SU-DHL-6 (cell line): ENCODE results near the gene NCR2.

ENCODE experiments used
- H2AFZ ChIP-seq: fragments of 200-600 bp; sonication (generic); 2 replicates; pipeline ENCODE4 v1.6.1; 2014; ENCODE audit warnings: low read depth, mild to moderate bottlenecking, moderate library complexity, mixed read lengths, antibody characterized with exemption, low read length; ENCODE audit not compliant: severe bottlenecking
- H3F3A ChIP-seq: fragments of 200-600 bp; shearing (Covaris generic); 2 replicates; pipeline ENCODE4 v1.6.0; 2016; ENCODE audit warnings: antibody characterized with exemption, mild to moderate bottlenecking; ENCODE audit not compliant: insufficient read depth
- H3K27ac ChIP-seq: fragments of 200-600 bp; sonication (generic); 2 replicates; pipeline ENCODE4 v1.5.1; 2016; ENCODE audit warnings: low read depth, mild to moderate bottlenecking, low read length, moderate library complexity, mixed read lengths
- H3K27me3 ChIP-seq: fragments of 200-600 bp; sonication (generic), shearing (Covaris generic); 2 replicates; pipeline ENCODE4 v1.6.0; 2014; ENCODE audit warnings: mild to moderate bottlenecking, low read length
- H3K36me3 ChIP-seq: fragments of 200-600 bp; sonication (generic); 2 replicates; pipeline ENCODE4 v1.6.1; 2014; ENCODE audit warnings: mild to moderate bottlenecking, low read length, mixed read lengths
- H3K4me2 ChIP-seq: fragments of 300-600, 200-600 bp; shearing (Covaris generic), sonication (generic); 2 replicates; pipeline ENCODE4 v1.6.0; 2014; ENCODE audit warnings: low read length, low read depth, mild to moderate bottlenecking; ENCODE audit not compliant: poor library complexity, severe bottlenecking
- H3K4me3 ChIP-seq: fragments of 200-600 bp; sonication (generic); 2 replicates; pipeline ENCODE4 v1.5.1; 2014; ENCODE audit warnings: antibody characterized with exemption, low read length, mild to moderate bottlenecking, mixed read lengths; ENCODE audit not compliant: insufficient read depth, poor library complexity, severe bottlenecking
- H3K79me2 ChIP-seq: fragments of 200-600 bp; sonication (generic); 2 replicates; pipeline ENCODE4 v1.6.1; 2014; ENCODE audit warnings: mild to moderate bottlenecking, low read length, moderate library complexity; ENCODE audit not compliant: insufficient read depth
- H3K9ac ChIP-seq: fragments of 200-600 bp; sonication (generic); 2 replicates; pipeline ENCODE4 v1.7.0; 2014; ENCODE audit warnings: mild to moderate bottlenecking, low read length
- H3K9me2 ChIP-seq: fragments of 200-600 bp; sonication (generic); replicated peaks from 2 replicates; pipeline ENCODE4 v1.6.1; 2014; ENCODE audit warnings: low read length; ENCODE audit not compliant: insufficient read depth
- H3K9me3 ChIP-seq: fragments of 200-600 bp; sonication (generic); 2 replicates; pipeline ENCODE4 v1.6.1; 2014; ENCODE audit warnings: low read length, mixed read lengths; ENCODE audit not compliant: insufficient read depth
- H4K20me1 ChIP-seq: fragments of 200-600 bp; sonication (generic); 2 replicates; pipeline ENCODE4 v1.6.1; 2014; ENCODE audit warnings: low read depth, mild to moderate bottlenecking, antibody characterized with exemption, low read length, moderate library complexity, mixed read lengths
- EZH2phosphoT487 ChIP-seq: fragments of 200-600 bp; sonication (generic), shearing (Covaris generic); conservative IDR thresholded peaks from 2 replicates; pipeline ENCODE4 v1.6.1; 2018; ENCODE audit warnings: mild to moderate bottlenecking, antibody characterized with exemption, low read length, moderate library complexity, mixed read lengths
- TF ChIP-seq, protein P1 (sequence below): fragments of 200-600 bp; sonication (generic); IDR thresholded peaks from one replicate; pipeline ENCODE4 v1.5.1; 2017; ENCODE audit warnings: antibody characterized with exemption, mild to moderate bottlenecking, low read length, moderate library complexity; ENCODE audit not compliant: insufficient read depth, poor library complexity, severe bottlenecking

The NCR2 gene

DNA sequence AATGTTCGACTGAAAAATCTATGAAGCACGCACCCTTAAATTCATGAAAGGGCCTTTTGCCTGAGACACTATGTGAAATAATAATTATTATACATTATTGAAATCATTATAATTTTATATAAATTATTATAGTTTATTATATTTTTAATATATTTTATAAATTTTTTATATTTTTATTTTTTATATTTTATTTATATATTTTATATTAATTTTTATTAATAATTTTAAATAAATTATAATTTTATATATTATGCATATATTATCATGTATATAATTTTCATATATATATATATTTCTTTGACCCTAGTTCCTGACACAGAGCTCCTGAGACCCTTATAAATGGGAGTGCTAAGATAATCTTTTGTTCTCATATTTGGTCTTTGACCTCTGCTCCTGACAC lies 13.5 kb downstream of the NCR2 start:
- peaks cover 9% of the 10 kb centered on the region; the same call in 1 of the 2 replicates for H3K9me3 ChIP-seq
- H3K9me2 ChIP-seq: no peaks in the 10 kb centered on the region
- no peak overlapping the region for H3K27ac ChIP-seq
- no peaks in the 10 kb centered on the region for H4K20me1 ChIP-seq
- H3K4me3 ChIP-seq: no peak overlapping the region
- H3K79me2 ChIP-seq: no peaks in the 10 kb centered on the region
- peaks cover 8% of the 10 kb centered on the region; the same call in 1 of the 2 replicates for H3K36me3 ChIP-seq
- H3K9ac ChIP-seq: no peak overlapping the region
- H3F3A ChIP-seq: no peaks in the 10 kb centered on the region
- H2AFZ ChIP-seq: no peak overlapping the region
- no peak overlapping the region for H3K4me2 ChIP-seq
- no peaks in the 10 kb centered on the region for H3K27me3 ChIP-seq
- TF ChIP-seq, protein P1, sequence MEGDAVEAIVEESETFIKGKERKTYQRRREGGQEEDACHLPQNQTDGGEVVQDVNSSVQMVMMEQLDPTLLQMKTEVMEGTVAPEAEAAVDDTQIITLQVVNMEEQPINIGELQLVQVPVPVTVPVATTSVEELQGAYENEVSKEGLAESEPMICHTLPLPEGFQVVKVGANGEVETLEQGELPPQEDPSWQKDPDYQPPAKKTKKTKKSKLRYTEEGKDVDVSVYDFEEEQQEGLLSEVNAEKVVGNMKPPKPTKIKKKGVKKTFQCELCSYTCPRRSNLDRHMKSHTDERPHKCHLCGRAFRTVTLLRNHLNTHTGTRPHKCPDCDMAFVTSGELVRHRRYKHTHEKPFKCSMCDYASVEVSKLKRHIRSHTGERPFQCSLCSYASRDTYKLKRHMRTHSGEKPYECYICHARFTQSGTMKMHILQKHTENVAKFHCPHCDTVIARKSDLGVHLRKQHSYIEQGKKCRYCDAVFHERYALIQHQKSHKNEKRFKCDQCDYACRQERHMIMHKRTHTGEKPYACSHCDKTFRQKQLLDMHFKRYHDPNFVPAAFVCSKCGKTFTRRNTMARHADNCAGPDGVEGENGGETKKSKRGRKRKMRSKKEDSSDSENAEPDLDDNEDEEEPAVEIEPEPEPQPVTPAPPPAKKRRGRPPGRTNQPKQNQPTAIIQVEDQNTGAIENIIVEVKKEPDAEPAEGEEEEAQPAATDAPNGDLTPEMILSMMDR: no peak
- TF ChIP-seq EZH2phosphoT487: no peak

DNA sequence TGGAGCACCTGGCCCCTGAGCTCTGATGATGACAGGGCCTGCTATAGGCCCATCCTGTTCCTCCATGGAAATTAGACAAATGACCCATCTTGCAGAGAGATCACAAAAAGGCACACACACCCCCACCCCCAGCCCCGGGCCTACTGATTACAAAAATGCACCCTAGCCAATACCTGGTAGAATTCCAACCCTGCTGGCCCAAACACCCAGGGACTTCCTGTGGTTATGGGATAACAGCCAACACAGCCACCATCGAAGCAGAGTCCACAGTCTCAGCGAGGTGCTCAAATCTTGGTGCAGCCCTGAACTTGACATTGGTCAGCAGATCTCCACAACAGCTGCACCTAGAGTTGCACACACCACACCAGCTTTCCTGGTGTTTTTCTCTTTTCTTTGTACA lies 17.0 kb downstream of the NCR2 start:
- Histone ChIP-seq H3K27me3 (no peaks in the 10 kb centered on the region), H3K9ac (no peak overlapping the region), H2AFZ (no peak overlapping the region), H4K20me1 (no peaks in the 10 kb centered on the region), H3K79me2 (no peaks in the 10 kb centered on the region), H3K9me3 (peaks cover 9% of the 10 kb centered on the region; the same call in 1 of the 2 replicates), H3K4me3 (no peak overlapping the region), H3K27ac (no peak overlapping the region), H3F3A (no peaks in the 10 kb centered on the region), H3K9me2 (no peaks in the 10 kb centered on the region), H3K4me2 (no peak overlapping the region), H3K36me3 (peaks cover 8% of the 10 kb centered on the region; the same call in 1 of the 2 replicates)
- no peak for TF ChIP-seq EZH2phosphoT487
- TF ChIP-seq, protein P1: no peak

DNA sequence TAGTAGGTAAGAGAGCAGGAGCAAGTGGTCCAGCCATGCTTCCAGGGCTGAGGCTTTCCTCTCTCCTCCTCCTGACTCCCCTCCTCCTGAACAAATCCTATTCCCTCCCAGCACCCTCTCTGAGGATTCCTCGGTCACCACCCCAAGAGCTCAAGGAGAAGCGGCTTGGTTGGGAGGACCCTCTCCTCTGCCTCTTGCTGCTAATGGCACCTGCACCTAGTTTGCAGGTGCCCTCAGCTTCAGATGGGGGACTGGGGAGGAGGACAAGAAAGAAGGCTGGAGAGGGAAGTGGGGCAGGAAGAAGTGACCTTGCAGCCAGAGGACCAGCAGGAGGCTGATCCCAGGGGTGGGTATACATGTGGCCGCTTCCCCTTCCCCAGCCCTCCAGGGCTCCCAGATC lies 17.5 kb downstream of the NCR2 start:
- Histone ChIP-seq H3K9ac (no peak overlapping the region), H3K9me3 (peaks cover 8% of the 10 kb centered on the region; the same call in 1 of the 2 replicates), H3K36me3 (peaks cover 8% of the 10 kb centered on the region; the same call in 1 of the 2 replicates), H3K27me3 (no peaks in the 10 kb centered on the region), H4K20me1 (no peaks in the 10 kb centered on the region), H3F3A (no peaks in the 10 kb centered on the region), H2AFZ (no peak overlapping the region), H3K4me2 (no peak overlapping the region), H3K27ac (no peak overlapping the region), H3K4me3 (no peak overlapping the region), H3K9me2 (no peaks in the 10 kb centered on the region), H3K79me2 (no peaks in the 10 kb centered on the region)
- no peak for TF ChIP-seq EZH2phosphoT487
- TF ChIP-seq, protein P1: no peak
